GM18873 (cell line): ENCODE measurements around the gene ITGB8.

Source experiments
- ATAC-seq: cut with Tn5 transposase; IDR thresholded peaks from one replicate; pipeline ENCODE4 v1.9.1; 2021; ENCODE audit warnings: mild to moderate bottlenecking, moderate library complexity, moderate number of reproducible peaks; ENCODE audit not compliant: unreplicated experiment, low FRiP score

Gene ITGB8

GRCh38 chr7:20449176-20449575, 118.5 kb downstream of the ITGB8 start:
- ATAC-seq, result no peak

- no peak for ATAC-seq
Observed at GRCh38 chr7:20450536-20450935, 119.8 kb downstream of the ITGB8 start.

GRCh38 chr7:20454202-20454601, 123.5 kb downstream of the ITGB8 start:
- no peak for ATAC-seq

- no peak for ATAC-seq
Observed at GRCh38 chr7:20456701-20457100, 126.0 kb downstream of the ITGB8 start.

GRCh38 chr7:20458521-20458920, 127.8 kb downstream of the ITGB8 start:
- no peak for ATAC-seq

GRCh38 chr7:20459419-20459818, 128.7 kb downstream of the ITGB8 start:
- no peak for ATAC-seq

GRCh38 chr7:20464891-20465290, 134.2 kb downstream of the ITGB8 start:
- ATAC-seq, result no peak
